Ectodermal cell (in vitro differentiated cells): ENCODE measurements around the gene KLF17.
"Not testable (repeated sequence)": the region's sequence is repeated elsewhere in the genome, so short reads cannot be mapped to it uniquely, and the experiment has no call there.

Experiments used
- H3K27ac ChIP-seq: 2 replicates; pipeline ENCODE4 v1.7.0; 2013; ENCODE audit warnings: mild to moderate bottlenecking, low read depth, low read length; ENCODE audit not compliant: insufficient read depth, poor library complexity, severe bottlenecking
- H3K27me3 ChIP-seq: 2 replicates; pipeline ENCODE4 v1.7.0; 2013; ENCODE audit warnings: mild to moderate bottlenecking, low read length; ENCODE audit not compliant: insufficient read depth, control insufficient read depth, poor library complexity, severe bottlenecking
- H3K36me3 ChIP-seq: one replicate; pipeline ENCODE4 v1.7.0; 2013; ENCODE audit warnings: low read length; ENCODE audit not compliant: control insufficient read depth, insufficient read depth
- H3K4me1 ChIP-seq: one replicate; pipeline ENCODE4 v1.7.0; 2013; ENCODE audit warnings: low read length; ENCODE audit not compliant: control insufficient read depth, insufficient read depth
- H3K4me3 ChIP-seq: 2 replicates; pipeline ENCODE4 v1.7.0; 2013; ENCODE audit warnings: low read depth, low read length, control low read depth; ENCODE audit not compliant: insufficient read depth
- H3K9me3 ChIP-seq: 2 replicates; pipeline ENCODE4 v1.7.0; 2013; ENCODE audit warnings: mild to moderate bottlenecking, low read length, moderate library complexity; ENCODE audit not compliant: control insufficient read depth
- WGBS, 2 experiments: methylation state at CpG; one replicate each; pipeline ENCODE4 v1.1.7; 2013; ENCODE audit warnings: missing lambda C conversion rate in 2 of 2; 5-methylcytosine and 5-hydroxymethylcytosine counted together

The KLF17 gene

DNA sequence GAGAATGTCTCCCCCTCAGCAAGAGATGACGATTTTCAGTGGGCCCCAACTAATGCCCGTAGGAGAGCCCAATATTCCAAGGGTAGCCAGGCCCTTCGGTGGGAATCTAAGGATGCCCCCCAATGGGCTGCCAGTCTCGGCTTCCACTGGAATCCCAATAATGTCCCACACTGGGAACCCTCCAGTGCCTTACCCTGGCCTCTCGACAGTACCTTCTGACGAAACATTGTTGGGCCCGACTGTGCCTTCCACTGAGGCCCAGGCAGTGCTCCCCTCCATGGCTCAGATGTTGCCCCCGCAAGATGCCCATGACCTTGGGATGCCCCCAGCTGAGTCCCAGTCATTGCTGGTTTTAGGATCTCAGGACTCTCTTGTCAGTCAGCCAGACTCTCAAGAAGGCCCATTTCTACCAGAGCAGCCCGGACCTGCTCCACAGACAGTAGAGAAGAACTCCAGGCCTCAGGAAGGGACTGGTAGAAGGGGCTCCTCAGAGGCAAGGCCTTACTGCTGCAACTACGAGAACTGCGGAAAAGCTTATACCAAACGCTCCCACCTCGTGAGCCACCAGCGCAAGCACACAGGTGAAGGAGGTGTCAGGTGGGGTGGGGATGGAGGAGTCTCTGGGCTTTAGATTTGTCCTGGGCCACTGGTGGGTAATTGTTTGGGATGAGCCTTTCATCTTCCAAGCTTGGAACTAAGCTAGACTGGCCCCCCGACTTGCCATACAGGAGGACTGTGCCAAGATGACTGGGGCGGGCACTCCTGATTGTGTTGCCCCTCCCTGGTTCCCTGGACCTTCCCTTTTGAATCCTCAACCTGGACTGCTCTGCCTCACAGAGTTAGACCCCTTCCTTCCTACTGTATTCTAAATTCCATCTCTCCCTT, 11.2 kb downstream of the KLF17 start:
- no peaks in the 10 kb centered on the region for H3K36me3 ChIP-seq
- H3K27ac ChIP-seq: no peak overlapping the region
- 91 to 93% methylated on average over 16 of the region's 16 CpGs for WGBS, 2 experiments
- H3K4me3 ChIP-seq: no peak overlapping the region
- H3K4me1 ChIP-seq: no peaks in the 10 kb centered on the region
- no peaks in the 10 kb centered on the region for H3K27me3 ChIP-seq
- no peaks in the 10 kb centered on the region for H3K9me3 ChIP-seq

DNA sequence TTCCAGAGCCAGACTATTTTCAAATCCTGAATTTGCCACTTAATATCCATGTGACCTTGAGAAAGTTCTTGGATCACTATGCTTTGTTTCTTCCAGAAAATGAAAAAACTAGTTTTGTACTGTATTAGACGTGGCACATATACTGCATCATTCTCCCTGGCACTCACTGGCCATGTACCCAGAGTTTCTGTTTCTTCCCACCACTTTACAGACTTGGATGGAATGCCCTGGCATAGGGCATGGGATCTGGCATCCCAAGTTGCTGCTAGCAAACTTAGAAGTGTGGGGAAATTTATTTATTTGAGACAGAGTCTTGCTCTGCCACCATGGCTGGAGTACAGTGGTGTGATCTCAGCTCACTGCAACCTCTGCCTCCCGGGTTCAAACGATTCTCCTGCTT, 12.8 kb downstream of the KLF17 start:
- no peaks in the 10 kb centered on the region for H3K27me3 ChIP-seq
- H3K4me3 ChIP-seq: no peak overlapping the region
- H3K27ac ChIP-seq: no peak overlapping the region
- WGBS, 2 experiments: 78 to 82% methylated on average over 3 of the region's 3 CpGs
- H3K36me3 ChIP-seq: no peaks in the 10 kb centered on the region
- no peaks in the 10 kb centered on the region for H3K4me1 ChIP-seq
- no peaks in the 10 kb centered on the region for H3K9me3 ChIP-seq

GRCh38 chr1:44134071-44134920, 15.7 kb downstream of the KLF17 start:
- H3K36me3 ChIP-seq: no peaks in the 10 kb centered on the region
- WGBS, 2 experiments: 89% methylated on average over 19 of the region's 19 CpGs
- no peak overlapping the region for H3K27ac ChIP-seq
- no peaks in the 10 kb centered on the region for H3K4me1 ChIP-seq
- no peaks in the 10 kb centered on the region for H3K9me3 ChIP-seq
- H3K4me3 ChIP-seq: no peak overlapping the region
- no peaks in the 10 kb centered on the region for H3K27me3 ChIP-seq

DNA sequence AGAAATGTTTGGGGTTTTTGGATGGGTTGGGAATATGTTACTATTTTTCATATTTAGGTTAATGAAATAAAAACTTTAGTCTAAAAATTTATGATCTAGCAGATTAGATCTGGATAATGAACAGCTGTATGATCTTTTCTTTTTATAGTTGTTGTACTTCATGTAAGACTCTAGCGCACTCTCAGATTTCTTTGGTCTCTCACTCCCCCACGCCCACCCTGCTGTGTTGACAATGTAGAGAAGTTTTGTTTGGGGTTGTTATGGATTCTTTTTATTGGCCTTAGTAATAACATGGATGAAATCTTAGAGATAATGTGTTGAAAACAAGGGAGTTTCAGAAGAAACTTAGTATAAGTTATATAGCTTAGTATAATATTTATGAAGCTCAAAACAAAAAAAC, 17.3 kb downstream of the KLF17 start:
- Histone ChIP-seq H3K36me3 (no peaks in the 10 kb centered on the region), H3K9me3 (no peaks in the 10 kb centered on the region), H3K27me3 (no peaks in the 10 kb centered on the region), H3K4me1 (no peaks in the 10 kb centered on the region), H3K4me3 (no peak overlapping the region), H3K27ac (no peak overlapping the region)
- 96 to 98% methylated on average over 2 of the region's 2 CpGs for WGBS, 2 experiments

DNA sequence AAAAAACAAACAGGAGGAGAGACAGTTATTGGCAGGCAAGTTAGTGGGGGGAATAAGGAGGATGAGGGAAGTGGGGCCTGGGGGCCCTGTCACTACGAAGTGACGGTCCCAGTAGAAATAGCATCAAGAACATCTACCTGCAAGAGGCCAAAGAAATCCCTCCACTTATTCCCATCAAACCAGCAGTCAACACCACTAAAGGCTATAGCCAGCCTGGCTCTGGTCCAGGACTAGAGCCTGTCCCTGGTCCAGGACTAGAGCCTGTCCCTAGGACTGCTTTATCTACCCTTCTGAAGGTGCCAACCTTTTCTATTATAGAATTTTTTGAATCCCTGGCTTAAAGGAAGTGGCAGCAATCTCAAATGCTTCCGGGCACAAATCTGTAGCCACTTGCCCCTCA, 19.6 kb downstream of the KLF17 start:
- 79 to 81% methylated on average over 3 of the region's 3 CpGs for WGBS, 2 experiments
- Histone ChIP-seq H3K4me1 (no peaks in the 10 kb centered on the region), H3K36me3 (no peaks in the 10 kb centered on the region), H3K9me3 (no peaks in the 10 kb centered on the region), H3K27me3 (no peaks in the 10 kb centered on the region), H3K27ac (no peak overlapping the region), H3K4me3 (no peak overlapping the region)

DNA sequence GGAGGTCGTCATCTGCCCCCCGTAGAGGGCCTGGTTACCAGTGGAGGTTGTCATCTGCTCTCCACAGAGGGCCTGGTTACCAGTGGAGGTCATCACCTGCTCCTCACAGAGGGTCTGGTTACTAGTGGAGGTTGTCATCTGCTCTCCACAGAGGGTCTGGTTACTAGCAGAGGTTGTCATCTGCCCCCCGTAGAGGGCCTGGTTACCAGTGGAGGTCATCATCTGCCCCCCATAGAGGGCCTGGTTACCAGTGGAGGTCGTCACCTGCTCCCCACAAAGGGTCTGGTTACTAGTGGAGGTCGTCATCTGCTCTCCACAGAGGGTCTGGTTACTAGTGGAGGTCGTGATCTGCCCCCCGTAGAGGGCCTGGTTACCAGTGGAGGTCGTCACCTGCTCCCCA, 20.9 kb downstream of the KLF17 start:
- H3K27ac ChIP-seq, H3K9me3 ChIP-seq: not testable (repeated sequence)
- 92 to 96% methylated on average over 7 of the region's 8 CpGs for WGBS, 2 experiments

DNA sequence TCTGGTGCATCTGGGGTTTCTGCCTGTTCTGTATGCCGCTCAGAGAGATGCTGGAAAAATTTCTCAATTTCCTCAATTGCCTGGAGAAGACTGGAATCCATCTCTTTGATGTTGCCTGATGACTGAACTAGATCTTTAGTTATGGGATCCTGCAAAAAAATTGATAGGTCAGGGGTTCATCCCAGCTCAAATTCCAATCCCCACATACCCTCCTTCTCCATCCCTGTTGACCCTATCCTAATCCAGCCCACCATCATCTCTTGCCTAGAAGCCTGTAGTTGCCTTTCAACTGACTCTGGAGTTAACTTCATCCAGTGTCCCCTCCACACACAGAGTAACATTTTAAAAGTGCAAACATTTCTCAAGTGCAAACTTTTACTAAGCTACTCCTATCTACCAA, 22.9 kb downstream of the KLF17 start, which contains the start of gene KLF18:
Gene KLF18 (minus strand): TSS at position 101 of the 400 bp plus-strand sequence. CDS start 0 bp downstream, at position 101.
- Histone ChIP-seq H3K4me1 (no peaks in the 10 kb centered on the region), H3K36me3 (no peaks in the 10 kb centered on the region), H3K9me3 (no peaks in the 10 kb centered on the region), H3K27ac (no peak within 1 kb of the TSS), H3K4me3 (no peak within 1 kb of the TSS), H3K27me3 (no peaks in the 10 kb centered on the region)
- 91 to 100% methylated on average over 1 of the region's 1 CpG for WGBS, 2 experiments

More for the DNA sequence above, 20.9 kb downstream of the KLF17 start:
- H3K4me1 ChIP-seq, H3K4me3 ChIP-seq, H3K27me3 ChIP-seq, H3K36me3 ChIP-seq: not testable (repeated sequence)

DNA sequence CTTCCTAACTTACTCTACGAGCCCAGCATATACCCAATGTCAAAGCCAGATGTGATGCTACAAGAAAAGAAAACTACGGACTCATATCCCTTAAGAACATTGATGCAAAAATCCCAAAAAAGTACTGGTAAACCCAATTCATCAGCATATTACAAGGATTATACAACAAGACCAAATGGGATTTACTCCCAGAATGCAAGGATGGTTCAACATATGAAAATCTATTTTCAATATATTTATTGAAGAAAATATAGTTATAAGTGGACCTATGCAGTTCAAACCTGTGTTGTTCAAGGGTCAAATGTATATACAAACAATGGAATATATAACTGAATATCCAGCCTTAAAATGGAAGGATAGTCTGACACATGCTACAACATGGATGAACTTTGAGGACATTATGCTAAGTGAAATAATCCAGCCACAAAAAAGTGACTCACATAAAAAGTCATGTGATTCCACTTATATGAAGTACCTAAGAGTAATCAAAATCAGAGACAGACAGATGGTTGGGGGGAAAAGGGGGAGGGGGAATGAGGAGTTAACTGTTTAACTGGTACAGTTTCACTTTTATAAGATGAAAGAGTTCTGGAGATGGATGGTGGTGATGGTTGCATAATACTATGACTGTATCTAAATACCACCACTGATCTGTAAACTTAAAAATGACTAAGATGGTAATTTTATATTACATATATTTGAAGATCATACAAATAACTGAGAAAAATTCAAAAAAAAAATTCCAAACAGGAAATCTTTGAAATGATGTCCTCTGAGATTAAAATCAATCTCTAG, 26.5 kb downstream of the KLF17 start:
- Histone ChIP-seq H3K4me3 (no peak overlapping the region), H3K4me1 (no peaks in the 10 kb centered on the region), H3K36me3 (no peaks in the 10 kb centered on the region), H3K27ac (no peak overlapping the region), H3K9me3 (no peaks in the 10 kb centered on the region), H3K27me3 (no peaks in the 10 kb centered on the region)
- WGBS, 2 experiments: 89 to 90% methylated on average over 2 of the region's 2 CpGs

GRCh38 chr1:44146536-44147361, 28.1 kb downstream of the KLF17 start:
- no peaks in the 10 kb centered on the region for H3K27me3 ChIP-seq
- no peak overlapping the region for H3K27ac ChIP-seq
- no peaks in the 10 kb centered on the region for H3K9me3 ChIP-seq
- H3K4me1 ChIP-seq: no peaks in the 10 kb centered on the region
- 94% methylated on average over 28 of the region's 28 CpGs for WGBS, 2 experiments
- H3K4me3 ChIP-seq: no peak overlapping the region
- no peaks in the 10 kb centered on the region for H3K36me3 ChIP-seq
